ENCODE measurements around the gene PFKFB4.

Gene PFKFB4

DNA sequence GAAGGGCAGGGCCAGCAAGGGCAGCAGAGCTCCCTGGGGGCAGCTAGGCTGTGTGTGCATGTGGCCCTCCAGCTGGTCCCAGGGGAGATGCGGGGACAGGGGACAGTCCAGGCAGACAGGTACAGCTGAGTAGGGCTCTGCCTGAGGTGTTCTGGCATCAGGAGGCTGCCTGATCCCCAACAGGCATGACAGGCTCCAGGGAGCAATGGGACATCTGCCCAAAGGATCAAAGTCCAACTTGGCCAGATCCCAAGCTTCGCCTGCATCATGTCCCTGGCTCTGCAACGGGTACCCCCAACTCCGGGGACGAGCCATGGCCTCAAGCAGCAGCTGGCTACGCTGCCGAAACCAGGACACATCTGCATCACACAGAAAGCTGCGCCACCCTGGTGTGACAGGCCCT lies 88.3 kb downstream of the PFKFB4 start:
- in situ Hi-C loops (cut with MboI; ENCODE audit: low sequenced_read_pairs): no loop called here
